Activated CD4-positive, alpha-beta T cell treated with anti-CD3 and anti-CD28 coated beads for 48 hours (primary cell): ENCODE results near the gene RBPJL.
"Not testable (repeated sequence)": the region's sequence is repeated elsewhere in the genome, so short reads cannot be mapped to it uniquely, and the experiment has no call there.

ENCODE experiments used
- DNase-seq: peaks from one replicate; pipeline ENCODE4 v3.0.0-alpha.2; 2020

Gene RBPJL

DNA sequence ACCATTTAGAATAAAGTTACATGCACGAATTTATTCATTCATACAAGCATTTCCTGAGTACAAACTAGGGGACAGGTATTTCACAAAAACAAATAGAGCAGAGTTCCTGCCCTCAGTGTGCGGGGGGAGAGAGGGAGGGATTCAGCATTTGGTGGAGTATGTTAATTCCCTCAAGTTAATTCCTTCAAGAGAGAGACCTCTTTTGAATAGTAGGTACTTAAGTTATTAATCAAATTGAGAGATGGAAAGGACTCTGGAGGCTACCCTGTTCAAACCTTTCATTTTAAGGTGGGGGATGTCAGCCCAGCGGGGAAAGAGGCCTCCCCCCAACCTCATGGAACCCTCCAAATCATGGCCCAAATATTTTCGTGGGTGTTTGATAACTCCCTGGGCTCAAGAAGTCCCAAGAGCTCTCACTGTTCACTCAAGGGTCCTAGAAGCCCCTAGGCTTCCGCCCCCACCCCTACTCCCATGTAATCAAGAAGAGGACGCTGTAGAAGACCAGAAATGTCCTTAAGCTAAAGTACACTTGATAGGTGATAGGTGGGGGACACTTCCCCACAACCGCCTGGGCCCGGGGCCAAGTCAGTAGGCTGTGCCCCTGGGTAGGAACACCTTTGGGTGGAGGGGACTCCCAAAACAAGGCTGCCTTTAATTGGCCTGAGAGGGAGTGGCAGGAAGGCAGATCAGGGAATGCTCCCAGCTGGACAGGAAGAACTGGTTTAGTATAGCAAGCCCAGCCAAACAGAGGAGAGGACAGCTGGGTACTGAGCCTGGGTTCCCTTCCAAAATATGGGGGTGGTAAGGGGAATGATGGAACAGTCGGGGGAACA, 38.7 kb downstream of the RBPJL start:
- DNase-seq: no peak

DNA sequence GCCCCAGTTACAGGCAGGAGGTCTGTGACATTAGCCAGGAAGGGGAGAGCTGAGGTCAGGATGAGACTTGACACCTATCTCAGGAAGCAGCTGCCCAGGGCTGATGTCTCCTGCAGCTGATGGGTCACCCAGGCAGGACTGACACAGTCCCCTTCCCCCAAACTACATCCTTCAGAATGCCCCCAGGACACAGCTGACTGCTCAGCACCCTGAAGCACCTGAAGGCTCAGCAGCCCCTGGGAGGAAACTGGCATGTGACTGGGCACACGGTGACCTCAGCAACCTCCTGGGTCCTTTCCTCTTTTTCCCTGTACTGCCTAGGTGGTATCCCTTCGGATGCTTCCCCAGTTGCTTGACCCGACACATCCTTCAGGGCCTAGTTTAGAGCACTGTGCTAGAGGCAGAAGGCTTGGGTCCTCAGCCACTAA, 39.7 kb downstream of the RBPJL start:
- no peak for DNase-seq

DNA sequence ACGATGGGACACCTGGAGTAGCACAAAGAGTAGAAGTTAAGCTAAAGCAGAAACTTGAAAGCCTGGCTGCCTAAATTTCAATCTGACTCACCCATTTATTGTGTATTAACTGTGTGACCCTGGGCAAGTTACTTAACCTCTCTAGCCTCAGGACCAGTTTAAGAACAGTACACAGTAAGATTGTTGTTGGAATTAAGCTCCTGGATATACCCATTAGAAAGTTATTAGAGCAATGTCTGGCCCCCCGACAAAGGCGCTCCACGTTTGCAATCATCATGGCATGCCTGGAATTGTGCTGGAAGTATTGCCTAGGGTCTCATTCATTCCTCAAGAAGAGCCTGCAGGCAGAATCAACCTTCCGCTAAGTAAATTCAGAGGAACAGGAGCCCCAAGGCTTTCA, 40.2 kb downstream of the RBPJL start:
- no peak for DNase-seq

DNA sequence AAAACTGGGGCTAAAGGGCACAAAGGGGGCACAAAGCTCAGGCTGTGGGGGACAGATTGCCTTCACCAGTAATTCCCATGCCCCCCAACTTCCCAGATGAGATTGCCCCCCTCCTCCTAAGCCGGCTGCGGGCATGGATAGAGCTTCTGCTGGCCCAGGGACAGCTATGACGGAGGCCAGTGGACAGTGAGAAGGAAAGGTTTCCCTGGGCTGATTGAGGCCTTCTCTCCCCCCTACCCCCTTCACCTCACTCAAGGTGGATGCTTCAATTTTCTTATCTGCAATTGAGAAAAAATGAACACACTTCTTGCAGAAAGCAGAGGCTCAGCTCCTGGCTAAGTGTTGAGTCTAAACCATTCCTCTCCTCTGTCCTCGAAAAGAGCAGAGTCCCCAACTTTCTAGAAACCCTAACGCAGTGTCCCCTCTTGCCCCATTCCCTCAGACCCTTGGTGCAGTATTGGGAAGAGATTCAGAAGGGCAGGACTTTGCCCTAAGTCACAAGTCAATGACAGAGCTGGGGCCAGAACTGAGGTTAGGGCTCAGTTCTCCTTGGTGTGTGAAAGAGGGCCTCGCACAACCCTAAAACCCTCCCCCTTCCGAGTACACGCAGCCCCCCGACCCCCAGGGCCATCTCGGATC, 40.8 kb downstream of the RBPJL start:
- no peak for DNase-seq

DNA sequence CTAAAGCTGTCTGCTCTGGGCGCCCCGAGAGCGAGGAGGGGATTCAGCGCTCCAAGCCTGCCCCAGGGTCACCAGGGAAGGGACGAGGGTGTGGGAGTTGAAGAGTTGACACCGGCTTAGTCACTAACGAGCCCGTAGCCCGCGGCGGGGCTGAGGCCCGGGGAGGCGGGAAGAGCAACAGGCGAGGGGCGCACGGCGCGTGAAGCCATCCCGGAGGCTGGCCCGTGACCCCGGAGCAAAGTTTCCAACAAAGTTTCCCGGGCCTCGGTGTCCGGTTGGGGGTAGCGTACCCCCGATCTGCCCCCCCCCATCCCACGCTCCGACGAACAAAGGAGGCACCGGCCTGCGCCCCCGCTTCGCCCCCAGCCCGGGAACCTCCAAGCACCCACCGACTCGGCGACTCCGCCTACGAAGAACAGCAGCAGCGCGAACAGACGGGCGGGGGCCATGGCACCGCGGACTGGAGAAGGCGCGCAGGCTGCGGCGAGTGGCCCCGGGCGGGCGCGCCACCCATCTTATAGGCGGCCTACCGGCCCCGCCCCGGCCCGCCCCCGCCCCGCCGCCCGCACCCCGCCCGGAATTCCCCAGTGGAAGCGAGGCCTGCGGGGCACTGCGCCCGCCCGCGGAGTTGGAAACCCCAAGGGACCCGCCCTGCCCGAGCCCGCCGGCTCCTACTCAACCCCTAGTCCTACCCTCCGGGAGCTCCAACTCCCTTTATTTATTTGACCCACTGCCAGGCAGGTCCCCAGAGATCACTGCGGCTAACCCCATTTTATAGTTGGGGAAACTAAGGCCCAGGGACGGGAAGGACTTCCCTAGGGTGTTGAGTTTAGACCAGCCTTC, 41.5 kb downstream of the RBPJL start, which contains the start of gene SDC4:
Gene SDC4 (minus strand): TSS at position 489 of the 843 bp plus-strand sequence. CDS start 40 bp downstream, at position 449.
- DNase-seq: peak; percentile 74

DNA sequence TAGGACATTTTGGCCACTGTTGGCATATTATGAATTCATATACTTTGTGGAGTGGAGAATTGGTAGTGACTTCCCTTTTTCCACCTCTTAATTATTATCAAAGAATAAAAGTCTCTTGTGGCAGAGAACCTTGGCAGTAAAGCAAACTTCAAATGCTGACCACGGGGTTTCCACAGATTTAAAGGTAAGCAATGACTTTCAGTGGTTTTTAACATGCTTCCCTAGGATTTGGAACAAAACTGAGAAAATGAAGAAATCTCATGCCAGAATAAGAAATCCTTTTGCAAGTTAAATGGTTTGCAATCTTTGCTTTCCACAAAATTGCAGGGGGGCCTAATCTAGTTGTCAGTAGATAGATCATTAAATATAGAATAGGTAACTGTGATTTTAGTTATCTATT, 43.6 kb downstream of the RBPJL start:
- DNase-seq: no peak

DNA sequence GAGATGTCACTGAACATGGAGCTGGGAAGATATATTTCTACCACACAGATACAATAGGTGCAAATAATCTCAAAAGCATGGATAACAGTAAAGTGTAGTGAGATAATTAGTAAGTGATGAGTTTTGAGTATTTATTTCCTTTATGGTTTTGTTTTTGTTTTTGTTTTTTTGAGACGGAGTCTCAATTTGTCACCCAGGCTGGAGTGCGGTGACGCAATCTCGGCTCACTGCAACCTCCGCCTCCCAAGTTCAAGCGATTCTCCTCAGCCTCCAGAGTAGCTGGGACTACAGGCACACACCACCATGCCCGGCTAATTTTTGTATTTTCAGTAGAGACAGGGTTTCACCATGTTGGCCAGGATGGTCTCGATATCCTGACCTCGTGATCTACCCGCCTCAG, 44.2 kb downstream of the RBPJL start:
- DNase-seq: not testable (repeated sequence)

DNA sequence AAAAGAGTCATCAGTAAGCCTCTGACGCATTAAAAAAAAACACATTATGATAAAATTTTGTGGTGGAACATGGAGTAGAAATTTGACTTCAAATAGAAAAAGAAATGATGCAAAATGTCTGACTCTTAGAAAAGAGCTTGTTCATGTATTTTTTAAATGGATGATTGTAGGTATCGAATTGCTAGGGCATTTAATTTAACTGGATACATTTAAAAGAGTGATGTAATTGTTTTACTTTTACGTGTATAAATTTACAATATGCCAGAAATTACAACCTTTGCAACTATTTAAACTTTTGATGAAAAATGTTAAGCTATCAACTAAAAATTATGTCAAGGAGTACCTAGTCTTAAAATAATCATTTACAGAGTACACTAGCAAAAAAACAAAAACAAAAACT, 46.1 kb downstream of the RBPJL start:
- no peak for DNase-seq

DNA sequence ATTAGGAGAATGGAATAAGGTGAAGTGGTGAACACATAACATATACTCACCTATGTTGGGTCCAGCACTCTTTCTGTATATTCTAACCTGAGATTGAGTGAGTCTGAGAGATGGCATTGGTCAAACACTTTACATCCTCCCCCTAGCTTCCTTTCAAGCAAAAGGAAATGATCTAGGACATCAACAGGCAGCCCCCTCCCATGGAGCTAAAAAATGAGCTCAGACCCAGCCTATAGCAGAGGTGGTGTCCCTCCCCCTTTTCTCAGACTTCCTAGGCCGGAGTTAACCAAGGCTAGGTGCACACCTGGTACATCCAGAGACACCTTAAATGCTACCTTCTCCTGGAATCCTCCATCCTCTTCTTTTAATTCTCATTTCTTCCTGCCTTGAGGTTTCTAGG, 47.1 kb downstream of the RBPJL start:
- DNase-seq: no peak

DNA sequence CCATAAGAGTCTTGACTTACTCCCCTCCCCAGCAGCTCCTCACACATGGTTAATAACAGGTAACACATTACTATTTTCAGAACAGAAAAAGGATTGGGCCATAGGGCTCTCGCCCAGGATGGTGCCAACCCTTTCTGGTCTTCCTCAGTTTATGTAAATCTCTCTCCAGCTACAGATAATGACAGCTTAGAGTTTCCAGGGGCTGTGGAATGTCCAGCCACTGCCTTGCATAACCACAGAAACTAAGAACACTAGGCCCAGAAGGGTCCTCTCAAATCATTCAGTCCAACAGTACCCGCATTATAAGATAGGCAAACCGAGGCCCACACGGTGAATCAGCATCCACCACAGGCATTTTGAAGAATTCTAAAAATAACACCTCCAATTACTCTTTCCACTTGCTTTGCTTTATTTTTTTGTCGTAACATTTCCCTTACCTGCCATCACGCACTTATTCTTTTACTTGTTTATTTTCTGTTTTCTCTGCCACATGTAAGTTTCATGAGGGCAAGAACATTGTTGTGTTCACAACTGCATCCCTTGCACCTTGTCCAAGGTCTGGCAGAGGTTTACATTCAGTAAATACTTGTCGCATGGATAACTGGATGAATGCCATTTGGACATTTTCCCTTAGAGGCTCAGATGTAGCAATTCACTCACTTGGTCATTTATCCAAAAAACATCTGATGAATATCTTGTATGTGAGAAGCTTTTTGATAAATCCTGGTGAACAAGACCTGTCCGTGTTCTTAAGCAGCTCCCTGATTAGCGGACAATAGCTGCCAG, 48.0 kb downstream of the RBPJL start:
- DNase-seq: peak; percentile 48

DNA sequence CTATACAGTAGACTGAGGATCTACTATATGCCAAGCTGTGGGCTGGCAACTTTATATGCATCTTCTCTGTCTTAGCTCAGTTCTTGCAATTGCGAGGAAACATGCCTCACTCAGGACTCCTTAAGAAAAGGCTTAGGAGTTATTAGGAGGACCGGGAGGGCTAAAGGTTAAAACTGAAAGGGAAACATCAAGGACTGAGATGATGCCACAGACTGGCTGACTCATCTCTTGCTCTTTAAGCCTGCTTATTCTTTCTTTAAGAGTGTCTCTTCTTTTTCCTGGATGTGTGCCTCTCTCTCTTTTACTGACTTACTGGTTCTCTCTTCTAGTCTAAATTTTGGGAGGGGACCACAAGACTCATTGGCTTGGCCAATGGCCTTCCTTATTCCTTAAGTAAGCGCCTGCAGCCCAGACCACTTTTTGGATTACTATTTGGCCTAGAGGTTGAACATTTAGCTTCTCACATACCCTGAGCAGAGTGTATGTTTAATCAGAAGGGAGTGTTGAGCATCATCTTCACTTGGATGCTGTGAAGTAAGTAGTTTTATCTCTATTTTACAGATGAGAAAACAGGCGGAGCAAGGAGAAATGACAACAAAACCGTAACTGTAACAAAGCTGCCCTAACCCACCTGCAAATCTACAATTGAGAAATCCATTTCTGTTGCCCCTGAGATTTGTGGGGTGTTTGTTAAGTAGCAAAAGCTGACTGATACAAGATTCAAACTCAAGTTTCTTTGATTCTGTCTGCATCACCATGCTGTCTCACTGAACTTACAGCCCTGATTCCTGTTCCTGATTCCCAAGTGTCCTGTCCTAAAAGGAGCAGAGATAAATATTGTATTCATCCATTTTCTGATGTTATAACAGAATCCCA, 48.8 kb downstream of the RBPJL start:
- DNase-seq: peak; percentile 25

DNA sequence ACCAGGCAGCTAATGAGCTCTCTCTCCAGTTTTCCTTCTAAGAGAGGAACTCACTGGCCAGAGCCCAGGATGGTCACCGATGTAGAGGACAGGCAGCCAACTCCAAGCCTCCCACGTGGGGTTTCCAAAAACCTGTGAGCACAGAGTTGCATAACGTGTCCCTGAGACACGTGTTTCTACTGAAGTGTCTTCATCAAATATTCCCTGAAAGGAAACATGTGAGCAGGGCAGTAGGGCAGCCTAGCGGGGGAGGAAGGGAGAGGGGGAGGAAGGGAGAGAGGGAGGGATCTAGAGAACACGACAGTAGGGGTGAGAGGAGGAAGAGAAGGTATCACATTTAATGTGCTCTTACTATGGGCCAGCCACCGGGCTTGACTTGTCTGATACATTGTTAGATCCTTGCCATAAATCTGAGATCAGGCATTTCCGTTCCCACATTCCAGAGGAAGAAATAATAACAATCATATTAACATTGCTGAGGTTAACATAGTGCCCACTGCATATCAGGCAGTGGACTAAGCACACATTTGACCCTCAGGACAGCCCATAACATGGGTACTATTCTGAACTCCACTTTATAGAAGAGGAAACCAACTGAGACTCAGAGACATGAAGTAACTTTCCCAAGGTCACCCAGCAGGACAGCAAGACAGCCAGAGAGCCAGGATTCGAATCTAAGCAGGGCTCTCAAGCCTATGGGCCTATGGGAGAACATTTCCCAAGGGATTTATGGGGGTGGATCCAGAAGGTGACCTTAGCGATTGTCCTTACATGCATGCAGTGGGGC, 51.8 kb downstream of the RBPJL start:
- no peak for DNase-seq

DNA sequence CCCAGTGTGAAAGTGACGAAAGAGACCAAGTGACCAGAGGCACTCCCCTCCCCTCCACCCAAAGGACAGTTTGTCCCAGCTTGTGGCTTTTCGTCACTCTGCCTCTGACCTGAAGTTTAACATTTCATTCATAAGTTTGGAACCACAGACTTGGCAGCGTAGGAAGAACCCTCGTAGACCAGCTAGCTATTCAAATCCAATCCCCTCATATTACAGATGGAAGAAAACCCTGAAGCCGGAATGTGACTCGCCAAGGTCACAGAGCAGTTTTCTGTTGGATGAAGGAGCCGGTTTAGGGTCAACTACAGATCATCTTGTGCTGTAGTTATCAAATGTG, 52.4 kb downstream of the RBPJL start:
- no peak for DNase-seq

DNA sequence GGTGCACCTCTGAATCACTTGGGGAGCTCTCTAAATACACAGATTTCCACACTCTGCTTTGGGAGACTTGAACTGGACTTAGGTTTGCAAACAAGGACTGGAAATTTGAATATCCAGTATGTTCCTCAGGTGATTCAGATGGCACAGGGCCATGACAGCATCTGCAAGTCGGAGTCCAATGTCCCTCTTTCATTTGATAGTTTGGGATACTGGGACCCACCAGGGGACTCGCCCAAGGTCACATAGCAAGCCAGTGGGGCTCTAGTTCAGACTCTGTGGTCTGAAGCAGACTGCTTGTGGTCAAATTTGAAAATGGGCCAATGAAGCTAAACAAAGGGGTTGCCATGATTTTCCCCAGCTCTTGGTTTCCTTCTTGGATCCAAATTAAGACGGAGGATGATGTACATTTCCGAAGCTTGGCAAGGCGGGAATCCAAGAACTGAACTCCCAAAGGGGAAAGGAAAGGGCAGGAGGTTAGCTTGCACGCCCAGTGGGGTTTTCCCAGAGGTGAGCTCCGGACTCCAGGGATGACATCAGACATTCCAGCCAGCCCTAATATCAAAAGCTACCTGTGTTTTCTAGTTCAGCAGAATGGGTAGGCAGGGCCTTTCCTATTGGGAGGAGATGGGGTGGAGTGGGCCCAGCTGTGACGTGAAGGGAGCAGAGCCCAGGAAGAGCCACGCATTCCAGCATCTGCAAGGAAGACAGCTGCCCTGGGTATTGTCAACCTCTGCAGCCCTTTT, 52.9 kb downstream of the RBPJL start:
- DNase-seq: no peak

DNA sequence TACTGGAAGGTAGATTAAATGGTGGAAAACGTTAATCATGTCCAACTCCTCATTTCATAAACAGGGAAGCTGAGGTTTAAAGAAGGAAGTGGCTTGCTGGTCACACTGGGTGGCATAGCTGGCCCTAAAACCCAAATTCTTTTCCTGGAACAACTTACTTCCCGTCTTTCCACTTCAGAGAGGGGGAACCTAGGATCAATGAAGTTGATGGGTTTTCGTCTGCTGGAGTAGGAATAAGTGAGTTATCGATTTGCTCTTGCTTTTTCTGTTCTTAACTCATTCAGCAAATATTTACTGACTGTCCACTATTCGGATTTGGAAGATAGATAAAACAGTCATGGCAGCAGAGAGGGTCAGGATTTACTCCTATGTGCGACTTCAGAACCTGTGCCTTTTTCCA, 55.2 kb downstream of the RBPJL start:
- no peak for DNase-seq

DNA sequence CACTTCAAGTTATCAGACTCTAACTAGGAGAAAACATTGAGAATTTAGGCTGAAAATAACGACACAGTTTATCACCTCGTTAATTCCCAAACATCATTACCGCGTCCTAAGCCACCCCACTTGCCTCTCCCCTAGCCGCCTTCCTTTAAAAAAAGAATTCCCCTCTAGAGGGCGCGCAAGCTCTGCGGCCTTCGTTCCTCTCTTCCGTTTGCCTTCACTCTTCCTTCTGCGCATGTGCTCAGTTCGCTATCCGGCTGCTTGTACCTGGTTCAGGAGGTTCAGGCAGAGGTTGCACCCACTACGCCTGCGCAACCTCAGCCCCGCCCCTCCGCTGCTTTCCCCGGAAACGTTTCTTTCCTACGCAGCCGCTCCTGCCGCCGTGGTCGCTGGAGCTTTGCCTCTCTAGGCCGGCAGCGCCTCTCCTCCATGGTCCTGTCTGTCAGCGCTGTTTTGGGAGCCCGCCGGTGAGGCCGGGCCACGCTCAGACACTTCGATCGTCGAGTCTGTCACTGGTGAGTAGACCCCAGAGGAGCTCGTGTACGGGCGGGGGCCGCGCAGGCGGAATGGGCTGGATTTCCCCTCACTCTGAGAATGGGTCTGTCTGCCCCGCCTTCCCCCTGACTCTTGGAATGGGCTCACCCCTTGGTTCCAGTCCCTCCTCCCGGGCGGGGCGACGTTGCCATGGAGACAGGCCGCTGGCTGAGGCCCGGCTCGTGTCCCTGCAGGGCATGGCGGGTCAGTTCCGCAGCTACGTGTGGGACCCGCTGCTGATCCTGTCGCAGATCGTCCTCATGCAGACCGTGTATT, 56.4 kb downstream of the RBPJL start, which contains the start of gene SYS1:
Gene SYS1 (plus strand): TSS at position 353 of the 807 bp plus-strand sequence. CDS start 376 bp downstream, at position 729.
- peak; percentile 99 for DNase-seq

DNA sequence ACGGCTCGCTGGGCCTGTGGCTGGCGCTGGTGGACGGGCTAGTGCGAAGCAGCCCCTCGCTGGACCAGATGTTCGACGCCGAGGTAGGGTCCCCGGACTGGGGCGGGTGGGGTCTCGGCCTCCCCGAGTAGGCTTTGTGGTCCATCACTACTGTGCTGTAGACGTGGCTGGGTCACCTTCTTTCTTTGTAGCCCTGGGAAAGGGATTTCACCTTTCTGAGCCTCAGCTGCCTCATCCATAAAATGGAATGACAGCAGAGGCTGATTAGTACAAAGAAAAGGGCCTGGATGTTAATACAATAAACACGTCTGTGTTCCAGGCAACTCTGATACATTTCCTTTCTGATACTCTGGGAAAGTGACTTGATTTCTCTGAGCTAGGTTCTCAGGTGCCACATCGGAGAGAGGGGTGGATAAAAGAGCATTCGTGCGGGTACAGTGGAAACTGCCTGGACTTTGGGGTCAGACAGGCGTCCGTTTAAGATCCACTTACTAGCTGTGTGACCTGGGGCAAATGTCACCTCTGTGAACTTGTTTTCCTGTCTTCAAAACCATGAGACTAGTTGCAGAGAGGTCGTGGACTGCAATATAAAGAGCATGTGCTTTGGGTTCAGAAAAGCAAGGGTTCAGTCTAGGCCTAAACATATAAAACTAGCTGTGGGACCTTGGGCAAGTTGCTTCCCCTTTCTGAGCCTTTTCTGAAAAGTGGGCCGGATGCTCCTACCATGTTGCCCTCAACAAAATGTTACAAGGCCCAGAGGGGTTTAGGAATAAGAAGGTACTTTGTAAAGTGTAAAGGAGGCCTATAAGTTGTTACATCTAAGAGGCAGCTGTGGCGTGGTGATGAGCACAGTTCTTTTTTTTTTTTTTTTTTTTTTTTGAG, 57.2 kb downstream of the RBPJL start:
- no peak for DNase-seq

DNA sequence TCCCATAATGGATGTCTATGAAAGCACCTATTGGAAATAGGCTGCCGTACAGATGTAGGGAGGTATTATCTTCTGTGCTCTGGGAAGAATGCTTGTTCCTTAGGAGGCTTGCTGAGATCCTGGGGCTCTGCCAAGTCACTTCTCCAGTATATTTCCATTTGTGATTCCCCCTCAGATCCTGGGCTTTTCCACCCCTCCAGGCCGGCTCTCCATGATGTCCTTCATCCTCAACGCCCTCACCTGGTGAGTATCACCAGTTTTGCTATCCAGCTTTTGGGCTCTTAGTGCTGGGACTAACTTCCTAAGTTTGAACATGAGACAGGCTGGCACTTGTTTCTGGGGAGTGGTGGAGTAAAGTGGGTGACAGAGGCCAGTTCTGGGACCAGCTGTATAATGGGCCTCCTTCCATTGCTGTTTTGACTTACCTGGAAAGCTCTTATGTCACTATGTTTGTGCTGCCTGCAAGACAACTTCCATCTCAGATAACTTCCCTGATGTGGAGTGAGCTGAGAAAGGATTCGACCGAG, 58.9 kb downstream of the RBPJL start:
- no peak for DNase-seq
